Stimulated activated CD8-positive, alpha-beta memory T cell treated with anti-CD3 and anti-CD28 coated beads, Interleukin-2, amount 100 ng/mL, for 1 hour (primary cell): ENCODE results near the gene DPM1.

Experiments used
- DNase-seq, 2 donors: peaks; one replicate each; pipeline ENCODE4 v3.0.0-alpha.2; 2020; ENCODE audit warnings: low read depth in 2 of 2

The DPM1 gene

DNA sequence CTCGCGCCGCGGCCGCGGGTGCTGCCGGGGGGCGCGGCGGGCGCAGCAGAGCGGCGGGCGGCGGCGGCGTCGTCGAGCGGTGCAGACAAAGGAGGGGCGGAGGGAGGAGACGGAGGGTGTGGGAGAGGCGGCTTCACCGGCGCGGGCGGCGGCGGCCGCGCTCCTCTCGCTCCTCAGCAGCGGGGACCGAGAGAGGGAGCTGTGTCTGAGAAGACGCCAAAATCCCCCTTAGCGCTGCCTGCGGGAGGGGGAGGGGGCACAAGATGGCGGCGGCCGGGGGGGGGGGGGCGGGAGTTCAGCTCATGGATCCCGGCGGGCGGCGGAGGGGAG, 27.4 kb downstream of the DPM1 start:
- peak in 1 of 2 donors; percentile 55 for DNase-seq

DNA sequence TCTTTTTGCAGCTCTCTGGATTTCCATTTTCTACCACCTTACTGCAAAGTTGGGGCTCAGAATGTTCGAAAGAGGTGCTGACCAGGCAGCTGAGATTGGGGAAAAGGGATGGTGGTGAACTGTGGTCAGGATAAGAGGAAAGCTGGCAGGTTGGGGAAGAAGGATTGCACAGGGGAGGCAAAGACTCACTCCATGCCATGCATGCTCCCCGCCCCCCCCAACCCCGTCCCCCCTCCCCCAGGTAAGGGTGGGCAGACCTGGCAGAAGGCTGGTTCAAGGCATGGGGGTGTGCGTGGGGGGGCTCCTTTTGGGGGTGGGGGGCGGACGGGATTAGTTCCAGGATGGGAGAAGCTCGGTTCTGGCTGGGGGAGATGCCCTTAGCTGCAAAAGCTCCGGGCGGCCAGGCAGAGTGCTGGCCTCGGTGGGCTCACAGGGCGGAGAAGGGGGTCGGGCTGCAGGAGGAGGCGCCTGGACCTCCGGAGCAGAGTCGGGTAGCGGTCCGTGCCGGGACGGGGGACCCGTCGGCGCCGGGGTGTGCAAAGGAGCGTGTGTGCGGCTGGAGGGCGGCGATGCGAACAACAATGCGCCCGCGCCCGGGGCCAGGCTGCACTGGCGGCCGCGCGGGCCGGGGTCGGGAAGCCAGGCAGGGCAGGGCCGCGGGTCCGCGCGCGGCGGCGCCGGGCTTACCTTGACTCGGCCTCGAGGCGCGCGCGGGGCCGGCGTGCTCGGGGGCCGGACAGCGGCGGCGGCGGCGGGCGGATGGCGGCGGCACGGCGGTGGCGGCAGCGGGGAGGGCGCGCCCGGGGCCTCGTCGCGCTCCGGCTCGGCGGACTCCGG, 28.0 kb downstream of the DPM1 start:
- no peak for DNase-seq

DNA sequence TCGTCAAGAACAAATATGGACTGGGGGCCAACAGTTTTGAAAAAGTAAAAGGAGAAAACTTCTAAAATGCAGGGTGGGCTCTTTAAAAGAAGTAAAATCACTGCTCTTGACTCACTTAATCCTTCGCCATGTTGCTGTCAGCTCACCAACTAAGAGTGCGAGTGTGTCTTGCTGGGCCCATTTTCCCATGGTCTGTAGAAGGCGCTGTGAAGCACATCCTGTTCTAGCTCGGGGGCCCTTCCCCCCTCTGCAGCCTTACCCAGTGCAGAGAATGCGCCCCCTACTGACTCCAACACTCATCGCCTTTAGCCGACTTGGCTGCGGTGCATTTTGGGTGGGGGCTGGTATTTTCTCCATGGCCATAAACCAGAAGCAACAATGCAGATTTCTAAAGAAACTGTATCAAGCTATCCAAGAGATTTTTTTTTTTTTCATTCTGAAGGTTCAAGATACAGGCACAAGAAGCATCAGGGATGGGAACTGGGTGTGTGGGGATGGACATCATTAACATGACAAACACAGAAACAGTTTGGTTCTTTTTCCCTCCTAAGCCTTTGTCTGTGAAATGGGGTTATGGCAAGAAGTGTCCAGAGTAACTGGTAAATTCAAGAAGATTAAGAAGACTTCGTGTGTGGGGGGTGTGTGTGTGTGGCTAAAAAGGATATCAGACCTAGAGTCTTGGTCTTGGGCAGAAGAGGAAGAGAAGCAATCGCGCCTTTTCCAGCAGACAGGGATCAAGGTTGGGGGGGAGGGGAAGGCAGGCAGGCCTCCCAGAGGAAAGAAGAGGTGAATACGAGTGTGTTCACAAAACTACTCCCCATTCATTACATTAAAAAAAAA, 28.8 kb downstream of the DPM1 start:
- DNase-seq: peak; percentile 69 to 82

DNA sequence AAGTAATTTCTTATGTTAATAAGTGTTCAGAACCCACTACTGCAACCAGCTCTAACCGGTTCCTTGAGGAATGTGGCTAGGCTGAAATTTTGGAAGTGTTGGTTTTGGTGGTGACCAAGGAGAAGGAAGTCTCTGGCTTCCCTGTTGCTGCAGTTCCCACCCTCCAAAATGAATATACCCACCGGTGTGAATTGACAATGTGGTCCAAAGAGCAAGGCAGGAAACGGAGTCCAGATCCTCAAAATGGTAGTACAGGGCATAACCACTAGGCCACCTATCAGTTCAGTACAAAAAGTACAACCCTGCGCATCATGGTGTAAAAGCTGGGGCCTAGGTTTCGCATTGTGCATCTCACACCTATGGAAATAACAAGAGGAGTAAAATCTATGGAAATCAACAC, 29.9 kb downstream of the DPM1 start:
- no peak for DNase-seq

DNA sequence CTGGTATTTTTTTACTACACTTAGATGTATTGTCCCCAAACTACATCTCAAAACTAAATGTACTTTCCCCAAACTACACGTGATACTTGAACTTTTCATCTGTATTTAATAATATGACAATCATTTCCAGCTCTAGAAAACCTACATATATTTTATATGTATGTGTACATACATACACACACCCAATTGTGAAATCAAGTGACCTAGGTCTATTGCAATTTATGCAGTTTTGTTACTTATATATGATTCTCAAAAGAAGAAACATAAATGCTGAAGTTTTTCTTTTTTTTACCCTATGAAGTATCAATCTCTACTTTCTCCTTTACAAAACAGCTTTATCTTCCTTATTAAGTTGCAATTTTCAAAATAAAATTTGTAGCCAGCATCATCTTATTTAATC, 31.8 kb downstream of the DPM1 start:
- no peak for DNase-seq

DNA sequence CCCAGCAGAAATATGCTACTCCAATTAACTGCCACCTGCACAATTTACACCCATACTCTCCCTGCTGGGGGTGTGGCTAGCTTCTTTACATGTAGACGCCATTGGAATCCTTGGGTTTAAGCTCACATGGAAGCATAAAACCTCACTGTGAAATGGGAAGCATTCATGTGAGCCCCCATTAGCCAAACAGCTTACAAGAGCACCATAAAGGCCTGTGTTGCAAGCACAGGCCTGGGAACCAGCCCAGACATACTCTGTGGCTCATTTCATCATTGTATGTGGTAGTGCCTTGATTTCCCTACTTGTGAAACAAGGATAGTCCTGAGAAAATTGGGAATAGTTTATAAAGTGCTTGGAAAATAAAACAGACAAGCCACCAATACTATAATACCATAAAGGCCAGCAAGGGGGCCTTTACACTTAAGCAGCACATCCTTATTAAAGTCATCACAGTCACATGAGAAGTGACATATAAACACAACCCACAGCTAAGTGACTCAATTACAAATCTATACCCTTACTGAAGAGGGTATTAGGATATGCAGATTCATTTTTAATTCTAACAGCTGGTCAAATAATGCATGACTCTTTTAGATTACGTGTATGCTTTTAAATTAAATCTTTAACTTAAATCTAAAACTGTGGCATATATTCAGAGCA, 33.9 kb downstream of the DPM1 start:
- DNase-seq: no peak

DNA sequence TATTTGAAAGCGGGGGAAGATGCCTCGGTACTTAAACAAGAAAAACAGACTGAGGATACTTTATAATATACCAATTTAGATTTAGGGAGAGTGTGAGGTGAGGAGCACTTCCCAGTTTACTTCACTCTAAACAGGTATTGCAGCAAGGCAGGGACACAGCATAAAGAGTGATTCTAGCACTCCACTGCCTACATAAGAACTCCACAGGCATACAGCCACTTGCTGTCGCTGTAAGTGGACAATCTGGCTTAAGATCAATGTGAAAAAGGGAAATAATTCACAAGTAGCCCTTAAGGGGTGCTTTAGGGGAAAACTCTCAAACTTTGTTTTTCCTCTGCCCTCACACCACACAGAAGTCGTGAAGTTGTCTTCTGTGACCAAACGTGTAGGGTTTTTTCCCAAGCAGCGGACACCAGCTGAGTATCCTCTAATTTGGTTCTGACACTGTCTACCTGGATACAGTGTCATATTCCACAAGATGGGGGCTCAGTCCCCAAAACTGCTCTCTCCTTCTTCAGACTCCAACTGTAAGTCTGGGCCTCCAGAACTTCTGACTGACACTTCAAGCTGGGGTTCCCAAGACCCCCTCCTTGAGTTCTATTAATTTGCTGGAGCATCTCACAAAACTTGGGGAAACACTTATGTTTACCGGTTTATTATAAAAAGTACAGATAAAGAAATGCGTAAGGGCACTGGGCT, 36.4 kb downstream of the DPM1 start:
- DNase-seq: no peak

DNA sequence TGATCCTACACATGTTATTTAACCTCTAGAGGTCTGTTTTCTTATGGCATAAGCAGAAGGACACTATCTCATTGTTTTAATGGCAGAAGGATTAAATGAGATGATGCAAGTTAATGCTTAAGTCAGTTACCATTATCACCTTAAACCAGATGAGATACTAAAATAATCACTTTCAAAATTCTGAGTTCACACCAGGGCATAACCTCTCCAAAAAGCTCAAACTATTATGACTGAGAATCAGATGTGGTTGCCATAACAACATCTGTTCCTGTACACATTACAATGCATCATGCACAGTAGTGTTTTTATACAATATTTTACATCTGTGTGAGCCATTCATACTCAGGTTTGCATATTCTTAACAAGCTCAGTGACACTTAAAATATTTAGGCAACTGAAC, 37.3 kb downstream of the DPM1 start:
- DNase-seq: no peak

DNA sequence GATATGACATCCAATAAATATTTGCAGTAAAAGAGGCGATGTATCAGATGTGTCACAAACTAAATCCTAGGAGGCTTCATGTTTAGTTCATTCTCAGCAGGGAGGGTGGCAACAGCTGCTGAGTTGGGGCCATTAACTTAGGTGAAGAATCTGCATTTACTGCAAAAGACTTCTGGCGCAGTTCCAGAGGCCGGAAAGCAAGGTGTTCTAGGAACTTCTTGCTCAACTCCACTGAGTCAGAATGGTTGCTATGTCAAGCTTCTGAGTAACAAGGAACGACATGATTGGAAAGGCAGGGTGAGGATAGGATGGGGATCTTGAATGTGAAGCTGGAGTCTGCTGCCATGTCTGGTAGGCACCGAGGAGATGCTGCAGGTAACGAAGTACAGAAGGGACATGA, 38.8 kb downstream of the DPM1 start:
- DNase-seq: no peak

DNA sequence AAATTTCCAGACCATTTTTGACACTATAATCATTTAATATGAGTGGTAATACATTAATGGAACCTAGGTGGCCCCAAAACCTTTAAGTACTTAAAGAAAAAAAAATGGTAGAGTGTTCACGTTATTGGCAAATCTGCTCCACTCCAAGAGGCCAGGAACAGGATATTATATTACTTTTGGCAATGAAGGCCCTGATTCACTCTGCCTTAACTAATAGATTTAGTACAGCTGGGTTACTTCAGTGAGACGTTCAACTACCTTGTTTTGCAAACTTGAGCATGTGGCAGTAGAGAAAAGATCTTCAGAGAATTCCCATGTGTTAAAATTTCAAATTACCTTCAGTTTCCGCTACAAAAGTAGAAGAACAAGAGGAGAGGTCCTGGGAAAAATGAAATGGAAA, 39.9 kb downstream of the DPM1 start:
- no peak for DNase-seq

DNA sequence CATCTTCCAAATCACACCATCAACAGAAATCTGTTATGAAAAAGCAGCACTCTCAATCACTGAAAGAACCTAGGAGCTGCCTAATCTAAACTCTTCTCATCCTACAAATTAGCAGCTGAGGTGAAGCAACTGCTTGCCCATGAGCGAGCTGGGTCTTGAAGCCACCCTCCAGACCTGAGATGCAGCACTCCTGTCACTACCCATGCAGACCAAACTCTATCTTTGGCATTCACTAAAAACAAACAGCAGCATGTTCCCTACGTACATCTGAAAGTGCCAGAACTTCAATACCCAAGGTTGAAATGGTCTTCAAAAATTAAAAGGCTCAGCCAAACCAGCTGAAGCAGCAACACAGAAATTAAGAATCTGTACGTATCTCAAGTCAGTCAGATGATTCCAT, 41.4 kb downstream of the DPM1 start:
- DNase-seq: no peak

DNA sequence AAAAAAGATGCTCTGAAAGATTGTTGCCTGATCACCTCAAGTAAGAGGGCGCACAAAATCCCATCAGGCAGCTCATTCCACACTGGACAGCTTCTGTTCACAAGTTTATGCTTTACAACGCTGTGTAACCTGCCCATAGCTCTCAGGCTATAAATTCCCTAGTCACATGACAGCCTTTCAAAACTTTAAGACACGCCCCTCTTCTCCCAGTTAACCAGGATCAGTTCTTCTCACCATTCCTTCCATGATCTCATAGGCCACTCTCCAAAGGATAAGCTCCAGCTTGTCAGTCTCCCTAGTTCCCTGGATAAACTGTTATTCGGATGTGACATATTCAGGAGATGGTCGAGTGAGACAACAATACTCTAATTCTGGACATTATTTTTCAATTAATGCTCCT, 42.1 kb downstream of the DPM1 start:
- no peak for DNase-seq

DNA sequence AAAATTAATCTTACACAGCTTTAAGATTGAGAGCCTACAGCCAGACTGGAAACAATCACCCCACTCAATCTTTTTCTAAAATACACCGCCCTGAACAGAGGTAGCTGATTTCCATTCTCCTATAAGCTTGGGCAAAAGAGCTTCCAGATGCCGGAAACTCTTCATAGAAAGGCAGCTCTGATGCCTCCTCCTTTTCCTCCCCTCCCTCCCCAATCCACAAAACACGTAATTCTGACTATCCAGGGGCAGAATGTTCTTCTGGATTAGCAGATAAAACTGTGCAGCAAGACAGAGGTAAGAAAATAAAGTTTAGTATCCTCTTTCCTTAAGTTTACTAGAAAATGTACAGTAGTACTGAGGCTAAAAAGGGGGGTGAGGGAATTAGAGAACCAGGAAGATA, 42.9 kb downstream of the DPM1 start:
- no peak for DNase-seq

DNA sequence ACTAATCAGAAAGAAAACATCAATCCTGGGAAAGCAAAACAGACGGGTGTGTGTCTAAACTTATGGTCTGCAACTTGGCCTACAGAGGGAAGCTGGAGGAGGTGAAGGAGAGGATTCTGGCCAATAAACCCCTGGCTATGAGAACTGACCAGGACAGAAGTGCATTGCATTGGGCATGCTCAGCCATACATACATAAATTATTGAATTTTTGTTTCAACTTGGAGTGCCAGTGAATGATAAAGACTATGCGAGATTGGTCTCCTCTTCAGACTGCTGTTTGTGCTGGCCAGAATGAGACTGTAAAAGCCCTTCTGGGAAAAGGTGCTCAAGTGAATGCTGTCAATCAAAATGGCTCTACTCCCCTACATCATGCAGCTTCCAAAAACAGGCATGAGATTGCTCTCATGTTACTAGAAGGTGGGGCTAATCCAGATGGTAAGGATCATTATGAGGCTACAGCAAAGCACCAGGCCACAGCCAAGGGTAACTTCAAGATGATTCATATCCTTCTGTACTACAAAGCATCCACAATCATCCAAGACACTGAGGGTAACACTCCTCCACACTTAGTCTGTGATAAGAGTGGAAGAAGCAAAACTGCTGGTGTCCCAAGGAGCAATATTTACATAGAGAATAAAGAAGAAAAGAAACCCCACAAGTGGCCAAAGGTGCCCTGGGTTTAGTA, 44.5 kb downstream of the DPM1 start:
- no peak for DNase-seq

DNA sequence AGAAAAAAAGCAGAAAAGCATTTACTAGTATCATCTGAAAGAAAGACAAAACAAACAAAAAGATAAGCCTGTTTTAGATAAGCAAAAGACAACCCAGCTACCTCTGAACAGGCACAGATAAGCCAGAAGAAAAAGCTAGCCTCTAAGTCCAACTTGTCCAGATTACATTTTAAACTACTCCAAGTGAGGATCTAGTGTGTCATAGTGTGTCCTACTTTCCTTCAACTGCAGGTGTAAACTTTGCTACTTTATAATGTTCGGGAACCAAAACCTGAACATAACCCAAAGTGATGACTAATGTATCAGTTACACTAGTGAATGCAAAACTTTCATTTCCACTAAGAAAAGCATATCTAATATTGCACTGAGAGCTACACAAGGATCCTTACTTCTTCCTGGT, 46.6 kb downstream of the DPM1 start:
- DNase-seq: no peak

DNA sequence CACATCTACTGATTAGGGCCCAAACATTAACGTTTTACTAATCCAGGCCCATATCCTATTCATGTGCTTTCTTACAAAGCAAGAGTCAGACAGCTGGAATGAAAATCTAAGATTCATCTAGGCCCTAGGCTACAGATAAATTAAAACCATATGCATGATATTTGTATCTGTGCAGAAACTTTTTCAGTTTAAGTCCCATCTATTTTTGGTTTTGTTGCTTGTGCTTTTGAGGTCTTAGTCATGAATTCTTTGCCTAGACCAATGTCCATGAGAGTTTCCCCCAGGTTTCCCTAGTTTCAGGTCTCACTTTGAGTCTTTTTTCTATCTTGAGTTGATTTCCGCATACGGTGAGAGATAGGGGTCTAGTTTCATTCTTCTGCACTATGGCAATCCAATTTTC, 47.3 kb downstream of the DPM1 start:
- DNase-seq: no peak

DNA sequence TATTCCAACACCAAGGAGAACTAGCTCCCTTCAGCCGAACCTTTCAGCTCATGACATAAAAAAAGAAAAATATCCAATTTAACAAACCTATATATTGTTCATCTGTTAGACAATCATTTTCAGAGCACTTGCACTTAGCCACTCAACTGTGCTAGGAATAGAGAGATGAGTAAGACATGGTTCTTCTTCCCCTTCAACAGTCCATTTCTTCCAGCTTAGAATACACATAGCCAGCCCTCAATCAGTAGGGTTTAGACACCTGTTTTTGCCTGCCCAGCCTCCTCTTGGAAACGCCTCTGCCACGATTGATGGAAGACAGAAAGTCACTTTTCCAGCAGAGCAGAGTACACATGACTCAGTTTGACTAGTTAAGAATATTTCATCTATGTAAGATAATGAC, 48.9 kb downstream of the DPM1 start:
- DNase-seq: no peak

DNA sequence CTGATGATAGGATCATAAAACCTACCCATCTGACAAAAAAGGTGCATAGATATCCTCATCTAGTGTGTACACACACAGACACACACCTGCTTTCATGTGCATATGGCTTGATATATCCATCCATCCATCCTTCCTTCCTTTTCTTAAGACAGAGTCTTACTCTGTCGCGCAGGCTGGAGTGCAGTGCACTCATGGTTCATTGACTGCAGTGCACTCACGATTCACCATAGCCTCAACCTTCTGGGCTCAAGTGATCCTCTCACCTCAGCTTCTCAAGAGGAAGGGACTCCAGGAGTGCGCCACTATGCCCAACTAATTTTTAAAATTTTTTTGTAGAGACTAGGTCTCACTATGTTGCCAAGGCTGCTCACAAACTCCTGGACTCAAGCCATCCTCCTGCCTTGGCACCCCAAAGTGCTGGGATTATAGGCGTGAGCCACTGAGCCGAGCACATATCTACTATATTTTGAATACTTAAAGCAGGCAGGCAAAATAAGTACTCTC, 54.2 kb downstream of the DPM1 start:
- DNase-seq: no peak

DNA sequence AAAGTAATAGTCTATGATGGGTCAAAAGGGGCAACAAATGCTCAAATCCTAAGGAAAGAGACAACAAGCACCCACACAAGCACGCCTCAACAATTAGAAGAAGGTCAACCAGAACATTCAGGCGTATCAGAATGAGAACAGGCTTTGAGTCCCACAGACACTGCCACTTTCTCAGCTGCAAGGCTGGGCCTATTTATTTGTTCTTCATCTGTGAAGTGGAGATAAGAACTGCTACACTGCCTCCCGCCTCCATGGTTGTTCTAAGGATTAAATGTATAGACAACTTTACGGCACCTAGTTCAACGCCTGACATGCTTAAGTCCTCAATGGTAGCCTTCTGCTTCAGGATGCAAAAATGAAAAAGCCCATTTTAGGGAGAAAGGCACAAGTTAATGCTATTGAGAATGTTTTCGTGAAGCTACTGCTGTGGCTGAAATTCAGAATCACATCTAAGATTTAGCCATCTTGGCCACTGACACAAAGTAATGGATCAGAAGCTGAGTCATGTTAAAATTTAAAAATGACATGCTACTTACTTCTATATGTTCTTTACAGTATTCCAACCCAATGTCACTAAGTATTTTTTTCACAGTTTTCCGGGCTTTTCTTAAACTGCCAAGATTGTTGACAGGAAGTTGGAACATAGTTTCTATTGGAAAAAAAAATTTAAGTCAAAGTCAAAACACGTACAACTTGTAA, 54.8 kb downstream of the DPM1 start:
- DNase-seq: no peak

DNA sequence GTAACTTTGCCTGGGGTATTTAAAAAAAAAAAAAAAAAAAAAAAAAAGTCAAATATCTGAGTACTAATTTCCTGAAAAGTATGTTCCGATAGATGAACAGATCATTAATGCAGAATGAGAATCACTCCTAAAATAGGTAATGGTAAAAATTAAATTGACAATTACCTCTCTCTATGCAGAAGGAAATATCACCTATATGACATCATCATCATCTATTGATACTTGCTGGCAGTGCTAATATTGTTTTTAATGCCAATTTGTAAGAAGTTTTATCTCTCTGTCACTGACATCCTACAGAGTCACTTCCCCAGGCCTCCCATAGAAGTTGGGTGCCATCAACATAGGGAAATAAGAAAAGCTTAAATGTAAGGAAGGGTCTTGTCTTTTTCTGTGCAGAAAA, 57.0 kb downstream of the DPM1 start:
- DNase-seq: no peak

DNA sequence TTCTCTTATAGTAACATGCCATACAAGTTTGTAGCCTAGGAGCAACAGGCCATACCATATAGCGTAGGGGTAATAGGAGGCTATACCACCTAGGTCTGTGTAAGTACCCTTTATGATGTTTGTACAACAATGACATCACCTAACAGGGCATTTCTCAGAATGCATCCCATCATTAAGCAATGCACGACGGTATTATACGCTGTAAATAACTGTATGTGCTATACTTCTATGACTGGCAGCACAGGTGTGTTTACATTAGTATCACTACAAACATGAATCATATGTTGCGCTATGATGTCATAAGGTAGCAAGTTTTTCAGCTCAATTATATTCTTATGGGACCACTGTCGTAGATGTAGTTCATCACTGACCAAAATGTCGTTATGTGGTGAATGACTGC, 58.1 kb downstream of the DPM1 start:
- DNase-seq: no peak
